Measurements from ENCODE around the gene EML2.
"Not testable (repeated sequence)": the region's sequence is repeated elsewhere in the genome, so short reads cannot be mapped to it uniquely, and the experiment has no call there.

EML2 gene

DNA sequence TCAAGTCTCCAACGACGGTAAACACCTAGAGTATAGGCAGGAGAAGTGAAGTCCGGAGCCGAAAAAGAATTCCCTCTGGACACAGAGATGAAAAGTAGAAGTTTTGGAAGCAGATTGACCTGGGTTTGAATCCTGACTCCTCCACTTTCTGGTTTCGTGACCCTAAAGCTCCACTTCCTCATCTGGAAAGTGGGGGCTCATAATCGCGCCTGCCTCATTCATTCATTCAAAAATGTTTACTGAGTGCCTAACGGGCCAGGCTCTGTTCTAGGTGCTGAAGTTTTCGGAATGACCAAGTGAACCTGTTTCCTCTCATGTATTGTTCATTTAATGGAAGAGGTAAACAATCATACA, 7.1 kb upstream of the EML2 start:
- no peak for DNase-seq (ENCODE audit: low spot score)

DNA sequence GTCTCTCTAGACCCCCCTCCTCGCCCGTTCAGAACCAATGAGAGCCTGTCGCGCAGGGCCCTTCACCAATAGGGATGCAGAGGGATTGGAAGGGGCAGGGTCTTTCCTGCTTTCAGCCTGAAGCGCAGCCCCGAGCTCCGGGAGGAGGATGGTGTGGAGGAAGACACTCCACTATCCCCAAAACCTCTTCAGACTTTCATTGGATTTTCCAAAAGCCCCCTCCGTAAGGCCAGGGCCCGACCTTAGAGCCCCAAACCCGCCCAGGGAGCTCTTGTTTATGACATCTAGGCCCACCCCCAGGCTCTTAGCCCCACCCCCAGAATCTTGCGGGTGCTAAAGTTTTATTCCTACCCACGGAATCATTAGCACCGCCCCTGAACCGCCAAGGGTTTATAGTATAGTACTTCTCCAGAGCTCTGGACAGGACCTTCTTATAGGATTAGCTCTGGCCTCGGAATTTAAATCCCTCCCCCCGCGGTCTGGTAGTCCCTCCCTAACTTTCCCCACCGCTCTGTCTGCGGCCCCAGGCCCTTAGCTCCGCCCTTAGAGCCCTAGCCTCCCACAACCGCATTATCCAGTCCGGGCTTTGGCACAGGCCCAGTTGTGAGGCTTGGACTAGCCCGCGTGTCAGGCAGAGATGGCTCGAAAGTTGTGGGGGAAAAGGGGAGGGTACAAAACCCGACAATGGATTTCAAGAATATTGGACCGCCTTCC, 6.6 kb upstream of the EML2 start:
- peak; percentile 98 for DNase-seq (ENCODE audit: low spot score)

DNA sequence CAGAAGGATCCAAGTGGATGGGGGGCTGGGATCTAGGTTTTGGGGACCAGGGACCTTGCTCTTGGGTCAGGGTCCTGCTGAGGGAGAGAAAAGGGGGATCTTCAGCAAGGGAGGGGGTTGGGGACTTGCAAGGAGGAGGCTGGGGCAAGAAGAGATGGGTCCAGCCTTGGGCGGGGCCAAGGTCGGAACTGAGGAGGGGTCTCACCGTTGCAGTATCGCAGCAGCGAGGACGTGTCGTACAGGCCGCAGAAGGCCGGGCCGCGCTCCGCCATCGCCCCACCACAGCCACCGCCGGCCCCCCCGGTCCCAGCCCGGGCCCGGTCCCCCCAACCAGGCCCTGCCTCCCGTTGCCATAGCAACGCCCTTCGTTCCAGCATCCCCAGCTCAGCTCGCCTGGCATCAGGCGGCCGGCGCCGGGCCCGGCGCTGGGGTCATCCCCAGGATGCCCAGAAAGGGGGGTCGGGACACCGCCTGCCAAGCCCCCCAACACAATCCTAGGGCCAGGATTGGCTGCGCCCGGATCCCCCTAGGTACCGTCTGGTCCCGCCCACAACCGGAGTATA, 6.0 kb upstream of the EML2 start:
- peak; percentile 98 for DNase-seq (ENCODE audit: low spot score)

DNA sequence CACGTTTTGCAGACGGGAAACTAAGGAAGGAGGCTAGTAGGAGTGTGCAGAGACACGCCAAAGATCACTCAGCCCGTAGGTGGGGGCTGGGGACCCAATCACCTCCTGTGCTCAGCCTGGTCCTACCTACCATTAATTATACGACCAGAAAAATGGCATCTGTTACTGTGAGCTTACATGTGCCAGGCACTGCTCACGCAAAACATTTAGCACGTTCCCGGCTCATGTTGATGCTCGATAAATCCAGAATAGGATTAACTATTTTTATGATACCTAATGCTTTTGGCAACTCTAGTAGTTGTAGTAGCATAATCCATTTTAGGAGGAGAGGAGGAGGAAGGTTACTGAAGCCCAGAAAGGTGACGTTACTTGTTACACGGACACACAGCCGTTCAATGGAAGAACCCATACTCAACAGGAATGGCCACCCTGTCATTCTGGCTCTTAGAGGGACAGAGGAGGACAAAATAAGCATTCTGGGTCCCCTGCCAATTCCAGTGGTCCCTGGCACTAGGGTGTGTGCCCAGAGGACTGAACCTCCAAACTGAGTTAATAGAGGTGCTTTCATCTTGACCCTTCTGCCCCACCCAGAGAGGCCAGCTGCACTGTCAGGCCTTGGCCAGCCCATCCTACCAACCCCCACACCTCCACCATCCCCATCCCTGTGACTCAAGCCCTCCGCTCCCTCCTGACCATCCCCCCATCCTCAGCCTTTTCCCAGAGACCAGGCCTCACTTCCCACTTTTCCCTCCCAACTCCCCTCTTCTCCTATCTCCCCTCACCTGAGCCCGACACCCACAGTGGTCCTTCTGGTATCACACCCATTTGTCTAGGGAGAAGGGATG, 5.0 kb upstream of the EML2 start:
- DNase-seq (ENCODE audit: low spot score), result no peak

- DNase-seq (ENCODE audit: low spot score), result peak; percentile 87
Measured at GRCh38 chr19:45643024-45643926, 4.1 kb upstream of the EML2 start.

GRCh38 chr19:45641274-45642105, 2.3 kb upstream of the EML2 start:
- no peak for DNase-seq (ENCODE audit: low spot score)

DNA sequence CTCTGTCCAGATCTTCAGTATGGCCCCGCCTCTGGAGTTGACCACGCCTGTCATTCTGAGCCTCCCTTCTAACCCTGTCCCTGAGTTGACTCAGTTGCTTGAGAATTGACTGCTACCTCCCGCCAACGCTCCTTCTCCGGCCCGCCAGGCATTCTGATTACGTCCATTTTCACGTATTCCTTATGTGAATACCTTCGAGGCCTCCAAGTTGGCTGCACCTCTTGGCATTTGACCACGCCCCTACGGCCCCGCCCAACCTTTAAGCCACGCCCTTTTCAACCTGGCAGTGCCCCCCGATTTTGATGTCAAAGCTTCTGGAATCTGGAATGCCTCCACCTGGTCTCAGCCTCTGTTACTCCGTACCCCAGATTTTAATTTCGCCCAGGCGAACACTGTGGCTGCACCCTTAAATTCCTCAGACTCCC, 1.7 kb upstream of the EML2 start:
- no peak for DNase-seq (ENCODE audit: low spot score)

DNA sequence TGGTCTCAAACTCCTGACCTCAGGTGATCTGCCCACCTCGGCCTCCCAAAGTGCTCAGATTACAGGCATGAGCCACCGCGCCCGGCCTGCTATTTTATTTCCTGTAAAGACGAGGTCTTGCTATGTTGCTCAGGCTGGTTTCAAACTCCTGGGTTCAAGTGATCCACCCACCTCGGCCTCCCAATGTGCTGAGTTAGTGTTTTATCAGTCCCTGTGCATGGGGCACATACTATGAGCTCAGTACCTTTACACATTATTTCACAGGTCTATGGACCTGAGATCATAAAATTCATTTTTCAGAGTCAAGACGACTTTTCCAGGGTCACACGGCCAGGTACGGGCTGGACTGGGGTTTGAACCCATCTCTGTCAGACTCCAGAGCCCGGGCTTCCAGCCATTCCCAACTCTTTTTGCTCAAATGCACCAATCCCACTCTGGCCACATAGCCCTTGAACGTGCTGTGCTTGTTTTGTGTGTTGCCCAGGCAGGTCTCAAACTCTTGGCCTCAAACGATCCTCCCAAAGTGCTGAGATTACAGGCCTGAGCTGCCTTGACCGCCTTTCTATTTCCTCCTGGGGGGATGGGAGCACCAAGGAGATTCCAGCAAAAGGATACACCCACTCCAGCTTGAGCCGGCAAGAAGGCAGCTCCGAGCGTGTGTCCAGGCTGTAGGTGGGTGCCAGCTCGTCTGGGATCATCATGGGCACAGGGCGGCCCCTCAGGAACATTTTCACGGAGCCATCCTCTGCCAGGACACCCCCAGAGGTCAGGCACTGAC, 1.1 kb downstream of the EML2 start:
- DNase-seq (ENCODE audit: low spot score), result no peak

GRCh38 chr19:45636902-45637301, 2.3 kb downstream of the EML2 start:
- no peak for DNase-seq (ENCODE audit: low spot score)

- DNase-seq (ENCODE audit: low spot score), result no peak
Measured at GRCh38 chr19:45636275-45636674, 2.9 kb downstream of the EML2 start.

DNA sequence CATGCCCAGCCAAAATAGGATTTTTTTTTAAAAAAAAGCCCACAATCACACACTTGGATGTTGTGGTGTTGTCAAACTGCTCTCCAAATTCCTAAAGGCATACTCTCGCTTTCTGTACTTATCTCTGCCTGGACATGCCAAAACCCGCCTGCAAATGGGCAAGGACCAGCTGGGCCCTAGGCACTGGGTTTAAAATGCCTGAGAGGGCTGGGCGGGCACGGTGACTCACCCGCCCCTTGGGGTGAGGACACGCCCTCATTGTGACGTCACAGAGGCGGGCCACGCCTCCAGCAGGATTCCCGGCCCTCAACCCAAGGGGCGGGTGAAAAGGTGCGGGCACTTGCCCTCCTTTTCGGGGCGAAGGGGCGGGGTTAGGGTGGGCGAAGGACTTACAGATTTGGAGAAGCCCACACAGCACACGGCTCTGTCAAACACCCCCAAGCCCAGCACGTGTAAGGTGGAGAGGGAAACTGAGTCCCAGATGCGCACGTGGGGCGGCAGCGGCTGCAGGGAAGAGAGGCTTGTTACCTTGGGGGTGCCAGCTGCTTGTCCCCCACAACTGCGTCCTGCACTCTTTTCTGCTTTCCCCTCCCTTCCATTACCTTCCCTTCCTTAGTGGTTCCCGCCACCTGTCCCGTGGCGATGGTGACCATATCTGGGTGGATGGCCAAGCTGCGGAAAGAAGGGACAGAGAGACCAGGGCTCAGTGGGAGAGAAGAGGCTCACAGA, 6.6 kb downstream of the EML2 start:
- DNase-seq (ENCODE audit: low spot score), result no peak

DNA sequence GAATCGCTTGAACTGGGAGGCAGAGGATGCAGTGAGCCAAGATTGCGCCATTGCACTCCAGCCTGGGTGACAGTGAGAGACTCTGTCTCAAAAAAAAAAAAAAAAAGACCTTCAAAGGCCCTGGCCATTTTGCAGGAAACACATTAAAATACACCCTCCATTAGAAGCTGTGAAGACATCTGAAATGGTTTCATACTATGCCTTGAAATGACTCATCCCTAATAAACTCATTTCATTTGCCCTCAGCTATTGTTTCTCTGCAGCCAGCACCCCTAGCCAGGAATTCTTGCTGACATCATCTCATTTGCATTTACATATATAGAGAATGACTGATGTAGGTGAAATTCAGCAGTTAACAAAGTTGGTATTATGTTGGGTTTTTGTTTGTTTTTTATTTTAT, 8.7 kb downstream of the EML2 start:
- no peak for DNase-seq (ENCODE audit: low spot score)

DNA sequence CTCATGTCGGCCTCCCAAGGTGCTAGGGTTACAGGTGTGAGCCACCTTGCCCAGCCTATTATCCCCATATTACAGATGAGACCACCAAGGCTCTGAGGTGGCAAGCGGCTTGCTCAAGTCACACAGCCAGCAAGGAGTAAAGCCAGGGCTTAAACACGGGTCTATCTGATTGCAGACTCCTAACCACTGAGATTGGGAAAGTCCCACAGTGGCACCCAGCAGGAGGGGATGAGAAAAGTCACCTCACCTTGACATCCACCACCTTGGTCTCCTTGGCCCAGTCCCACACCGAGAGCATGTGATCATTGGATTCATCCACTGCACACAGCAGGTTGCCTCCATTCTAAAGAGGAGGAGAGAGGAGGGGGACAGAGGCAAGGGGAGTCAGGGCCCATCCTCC, 9.5 kb downstream of the EML2 start:
- no peak for DNase-seq (ENCODE audit: low spot score)

- not testable (repeated sequence) for DNase-seq (ENCODE audit: low spot score)
Measured at GRCh38 chr19:45628219-45628618, 11.0 kb downstream of the EML2 start.

GRCh38 chr19:45623984-45624383, 15.2 kb downstream of the EML2 start:
- no peak for DNase-seq (ENCODE audit: low spot score)

DNA sequence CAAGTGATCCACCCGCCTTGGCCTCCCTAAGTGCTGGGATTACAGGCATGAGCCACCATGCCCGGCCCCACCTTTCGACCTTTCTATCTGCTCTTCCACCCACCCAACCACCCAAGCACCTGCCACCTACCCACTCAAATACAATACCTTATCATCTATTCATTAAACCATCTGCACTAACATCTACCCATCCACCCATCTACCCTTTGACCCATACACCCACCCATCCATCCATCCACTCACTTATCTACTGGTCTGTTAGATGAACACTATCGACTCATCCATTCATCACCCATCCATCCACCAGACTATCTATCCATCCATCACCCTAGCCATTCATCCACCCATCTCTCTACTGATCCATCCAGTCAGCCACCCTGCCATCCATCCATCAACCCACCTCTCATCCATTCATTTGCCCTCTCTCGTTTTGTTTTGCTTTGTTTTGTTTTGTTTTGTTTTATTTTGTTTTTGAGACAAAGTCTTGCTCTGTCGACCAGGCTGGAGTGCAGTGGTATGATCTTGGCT, 17.2 kb downstream of the EML2 start:
- no peak for DNase-seq (ENCODE audit: low spot score)

DNA sequence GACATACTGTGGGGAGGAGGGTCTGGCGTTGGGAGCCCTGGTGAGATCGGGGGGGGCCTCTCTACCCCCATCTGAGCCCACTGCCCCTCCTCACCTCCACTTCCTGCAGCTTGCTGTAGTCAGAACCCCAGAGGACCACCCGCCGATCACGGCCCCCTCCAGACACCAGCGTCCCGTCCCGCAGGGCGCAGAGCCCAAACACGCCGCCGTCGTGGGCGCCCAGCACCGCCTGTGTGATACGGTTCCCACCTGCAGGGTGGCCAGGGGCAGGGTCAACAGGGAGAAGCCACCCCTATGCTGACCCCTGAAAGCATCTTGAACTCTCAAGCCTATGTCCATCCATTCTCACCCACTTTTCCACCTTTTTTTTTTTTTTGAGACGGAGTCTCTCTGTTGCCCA, 17.8 kb downstream of the EML2 start:
- no peak for DNase-seq (ENCODE audit: low spot score)

DNA sequence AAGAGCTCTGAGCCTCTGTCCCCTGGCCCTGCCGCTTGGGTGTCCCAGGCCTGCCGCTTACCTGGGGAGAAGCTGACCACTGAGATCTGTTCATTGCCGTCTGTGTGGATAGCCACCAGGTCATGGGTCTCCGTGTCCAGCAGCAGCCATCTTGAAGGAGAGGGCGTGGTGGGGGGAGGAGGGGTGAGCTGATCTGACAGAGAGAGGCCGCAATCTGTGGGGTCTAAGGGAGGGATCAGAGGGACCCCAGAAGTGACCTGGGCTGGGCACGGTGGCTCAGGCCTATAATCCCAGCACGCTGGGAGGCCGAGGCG, 22.5 kb downstream of the EML2 start:
- DNase-seq (ENCODE audit: low spot score), result no peak

- no peak for DNase-seq (ENCODE audit: low spot score)
Measured at GRCh38 chr19:45615795-45616703, 23.1 kb downstream of the EML2 start.
